ENCODE results near the gene SMIM8.

SMIM8 gene

DNA sequence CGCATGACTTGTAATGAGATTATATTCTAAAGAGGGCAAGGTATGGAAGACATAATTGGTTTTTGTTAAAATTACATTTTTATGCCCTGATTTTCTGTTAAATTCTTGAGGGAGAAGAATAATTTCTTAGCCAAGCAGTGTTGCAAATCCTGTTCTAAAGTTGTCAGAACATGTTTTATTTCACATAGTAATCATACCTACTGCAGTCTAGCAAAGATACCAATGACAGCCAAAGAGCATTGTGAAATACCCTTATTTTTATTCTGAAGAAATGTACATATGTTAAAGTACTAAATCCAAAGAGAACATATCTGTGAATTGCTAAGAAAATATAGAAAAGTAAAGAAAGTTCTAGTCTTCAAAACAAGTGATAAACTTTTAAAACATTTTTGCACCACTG, 39.6 kb upstream of the SMIM8 start:
- H3K9me3 ChIP-seq (ENCODE audit: low read length), result no peaks in the 10 kb centered on the region
- peaks cover 3% of the 10 kb centered on the region for H3K4me1 ChIP-seq (ENCODE audit: insufficient read depth, low read length, severe bottlenecking)
- H2AFZ ChIP-seq (ENCODE audit: low read length), result no peak overlapping the region
- no peaks in the 10 kb centered on the region for H3K36me3 ChIP-seq (ENCODE audit: insufficient read depth, low read length)
- TF ChIP-seq, protein P1, sequence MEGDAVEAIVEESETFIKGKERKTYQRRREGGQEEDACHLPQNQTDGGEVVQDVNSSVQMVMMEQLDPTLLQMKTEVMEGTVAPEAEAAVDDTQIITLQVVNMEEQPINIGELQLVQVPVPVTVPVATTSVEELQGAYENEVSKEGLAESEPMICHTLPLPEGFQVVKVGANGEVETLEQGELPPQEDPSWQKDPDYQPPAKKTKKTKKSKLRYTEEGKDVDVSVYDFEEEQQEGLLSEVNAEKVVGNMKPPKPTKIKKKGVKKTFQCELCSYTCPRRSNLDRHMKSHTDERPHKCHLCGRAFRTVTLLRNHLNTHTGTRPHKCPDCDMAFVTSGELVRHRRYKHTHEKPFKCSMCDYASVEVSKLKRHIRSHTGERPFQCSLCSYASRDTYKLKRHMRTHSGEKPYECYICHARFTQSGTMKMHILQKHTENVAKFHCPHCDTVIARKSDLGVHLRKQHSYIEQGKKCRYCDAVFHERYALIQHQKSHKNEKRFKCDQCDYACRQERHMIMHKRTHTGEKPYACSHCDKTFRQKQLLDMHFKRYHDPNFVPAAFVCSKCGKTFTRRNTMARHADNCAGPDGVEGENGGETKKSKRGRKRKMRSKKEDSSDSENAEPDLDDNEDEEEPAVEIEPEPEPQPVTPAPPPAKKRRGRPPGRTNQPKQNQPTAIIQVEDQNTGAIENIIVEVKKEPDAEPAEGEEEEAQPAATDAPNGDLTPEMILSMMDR (IDR thresholded peaks at IDR 0.05; ENCODE audit: low read length), result no peak
- no peak for TF ChIP-seq EZH2 (IDR thresholded peaks at IDR 0.05; ENCODE audit: borderline replicate concordance, low read length)
- no peaks in the 10 kb centered on the region for H4K20me1 ChIP-seq (ENCODE audit: insufficient read depth, low read length)
- no peaks in the 10 kb centered on the region; the same call in 1 of the 2 replicates for H3K27me3 ChIP-seq (ENCODE audit: insufficient read depth, low read length)
- no peak overlapping the region for H3K27ac ChIP-seq (ENCODE audit: low read depth, low read length, poor library complexity, severe bottlenecking)
- no peaks in the 10 kb centered on the region for H3K79me2 ChIP-seq (ENCODE audit: insufficient read depth, low read length)
- H3F3A ChIP-seq (ENCODE audit: insufficient read depth, low read length), result no peaks in the 10 kb centered on the region
- no peak overlapping the region for H3K4me3 ChIP-seq (ENCODE audit: low read depth, low read length, poor library complexity, severe bottlenecking)
- H3K4me2 ChIP-seq (ENCODE audit: low read length), result no peak overlapping the region
- no peak overlapping the region for H3K9ac ChIP-seq (ENCODE audit: low read length)
- H3K9me2 ChIP-seq (ENCODE audit: low read depth, low read length), result no peaks in the 10 kb centered on the region

DNA sequence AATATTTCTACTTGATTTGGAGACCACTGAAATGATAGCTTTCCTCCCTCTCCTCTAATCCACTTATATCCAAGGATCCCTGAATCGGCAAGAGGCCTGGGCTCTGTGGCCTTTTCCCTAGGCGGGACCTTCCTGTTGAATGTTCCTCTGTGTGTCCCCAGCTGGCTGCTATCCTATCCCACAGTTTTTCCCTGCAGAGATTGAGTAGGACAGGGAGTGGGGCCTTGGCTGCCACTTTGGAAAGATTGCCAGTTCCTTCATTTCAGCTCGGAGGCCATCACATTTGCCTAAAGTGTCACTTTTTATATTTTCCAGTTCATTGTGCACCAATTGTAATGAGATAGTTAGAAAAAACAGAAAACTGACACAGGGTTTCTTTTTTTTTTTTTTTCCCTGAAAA, 38.9 kb upstream of the SMIM8 start:
- H3K9me2 ChIP-seq (ENCODE audit: low read depth, low read length), result no peaks in the 10 kb centered on the region
- H3K4me1 ChIP-seq (ENCODE audit: insufficient read depth, low read length, severe bottlenecking), result peaks cover 3% of the 10 kb centered on the region
- H3K9ac ChIP-seq (ENCODE audit: low read length), result no peak overlapping the region
- H3K4me3 ChIP-seq (ENCODE audit: low read depth, low read length, poor library complexity, severe bottlenecking), result no peak overlapping the region
- H3K36me3 ChIP-seq (ENCODE audit: insufficient read depth, low read length), result no peaks in the 10 kb centered on the region
- no peaks in the 10 kb centered on the region for H4K20me1 ChIP-seq (ENCODE audit: insufficient read depth, low read length)
- H3K27ac ChIP-seq (ENCODE audit: low read depth, low read length, poor library complexity, severe bottlenecking), result no peak overlapping the region
- no peak for TF ChIP-seq EZH2 (IDR thresholded peaks at IDR 0.05; ENCODE audit: borderline replicate concordance, low read length)
- TF ChIP-seq, protein P1 (IDR thresholded peaks at IDR 0.05; ENCODE audit: low read length), result no peak
- H3K4me2 ChIP-seq (ENCODE audit: low read length), result no peak overlapping the region
- no peak overlapping the region for H2AFZ ChIP-seq (ENCODE audit: low read length)
- no peaks in the 10 kb centered on the region for H3F3A ChIP-seq (ENCODE audit: insufficient read depth, low read length)
- H3K9me3 ChIP-seq (ENCODE audit: low read length), result no peaks in the 10 kb centered on the region
- no peaks in the 10 kb centered on the region for H3K79me2 ChIP-seq (ENCODE audit: insufficient read depth, low read length)
- H3K27me3 ChIP-seq (ENCODE audit: insufficient read depth, low read length), result no peaks in the 10 kb centered on the region; the same call in 1 of the 2 replicates

DNA sequence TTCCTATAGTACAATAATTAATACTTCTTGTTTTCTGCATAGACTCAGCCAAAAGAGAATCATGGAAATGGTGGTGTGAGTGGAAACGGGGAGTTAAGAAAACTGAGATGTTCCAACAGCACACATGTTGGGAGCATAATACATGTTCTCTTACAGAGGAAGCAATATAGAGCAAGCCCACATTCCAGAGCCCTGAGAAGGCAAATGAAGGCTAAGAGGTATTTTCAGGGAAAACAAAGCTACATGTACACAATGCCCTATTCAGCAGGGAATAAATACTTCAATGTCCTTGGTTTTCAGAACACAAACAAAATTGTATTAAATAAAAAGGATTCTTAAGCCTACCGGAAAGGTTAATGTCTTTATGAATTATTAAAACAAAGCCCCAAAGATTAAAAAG, 35.1 kb upstream of the SMIM8 start:
- no peaks in the 10 kb centered on the region for H3K9me2 ChIP-seq (ENCODE audit: low read depth, low read length)
- no peaks in the 10 kb centered on the region for H3K9me3 ChIP-seq (ENCODE audit: low read length)
- TF ChIP-seq, protein P1 (IDR thresholded peaks at IDR 0.05; ENCODE audit: low read length), result no peak
- no peak for TF ChIP-seq EZH2 (IDR thresholded peaks at IDR 0.05; ENCODE audit: borderline replicate concordance, low read length)
- H3K27ac ChIP-seq (ENCODE audit: low read depth, low read length, poor library complexity, severe bottlenecking), result no peak overlapping the region
- H3F3A ChIP-seq (ENCODE audit: insufficient read depth, low read length), result no peaks in the 10 kb centered on the region
- no peak overlapping the region for H2AFZ ChIP-seq (ENCODE audit: low read length)
- H3K4me1 ChIP-seq (ENCODE audit: insufficient read depth, low read length, severe bottlenecking), result no peaks in the 10 kb centered on the region
- no peak overlapping the region for H3K9ac ChIP-seq (ENCODE audit: low read length)
- no peak overlapping the region for H3K4me3 ChIP-seq (ENCODE audit: low read depth, low read length, poor library complexity, severe bottlenecking)
- no peaks in the 10 kb centered on the region for H4K20me1 ChIP-seq (ENCODE audit: insufficient read depth, low read length)
- no peak overlapping the region for H3K4me2 ChIP-seq (ENCODE audit: low read length)
- no peaks in the 10 kb centered on the region for H3K36me3 ChIP-seq (ENCODE audit: insufficient read depth, low read length)
- H3K79me2 ChIP-seq (ENCODE audit: insufficient read depth, low read length), result no peaks in the 10 kb centered on the region
- no peaks in the 10 kb centered on the region; the same call in 1 of the 2 replicates for H3K27me3 ChIP-seq (ENCODE audit: insufficient read depth, low read length)

Measured in OCI-LY1 (cell line).